Uterus (tissue), 2 donors: Measurements from ENCODE around the gene MAIP1.

Source experiments
- POLR2A ChIP-seq, 2 donors: fragments of 450-650 bp; IDR thresholded peaks; one replicate each; pipeline ENCODE4 v1.6.1; 2016; ENCODE audit warnings: antibody characterized with exemption in 2 of 2, mild to moderate bottlenecking in 1 of 2, moderate library complexity in 1 of 2
- TF ChIP-seq, protein P1 (sequence below), 4 experiments: fragments of 200-600 bp in 2 of 4; fragments of 450-650 bp in 2 of 4; sonication (generic) in 2 of 4; IDR thresholded peaks; one replicate each; pipeline ENCODE4 v1.5.1; 2016 to 2019; ENCODE audit warnings: antibody characterized with exemption in 4 of 4, mild to moderate bottlenecking in 2 of 4, moderate library complexity in 1 of 4

DNA sequence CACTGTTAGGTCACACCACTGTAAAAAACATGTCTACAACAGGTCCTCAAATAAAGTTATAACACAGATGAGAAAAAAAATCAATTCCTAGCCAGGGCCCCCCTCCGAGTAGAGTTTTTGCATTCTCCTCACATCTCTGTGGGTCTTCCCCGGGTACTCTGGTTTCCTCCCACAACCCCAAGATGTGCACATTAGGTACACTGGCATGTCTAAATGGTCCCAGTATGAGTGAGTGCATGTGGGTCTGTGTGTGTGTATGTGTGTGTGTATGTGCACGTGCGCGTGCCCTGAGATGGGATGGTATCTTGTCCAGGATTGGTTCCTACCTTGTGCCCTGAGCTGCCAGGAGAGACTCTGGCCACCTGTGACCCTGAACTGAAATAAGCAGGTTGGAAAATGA, 5.0 kb upstream of the MAIP1 start:
- TF ChIP-seq, protein P1, sequence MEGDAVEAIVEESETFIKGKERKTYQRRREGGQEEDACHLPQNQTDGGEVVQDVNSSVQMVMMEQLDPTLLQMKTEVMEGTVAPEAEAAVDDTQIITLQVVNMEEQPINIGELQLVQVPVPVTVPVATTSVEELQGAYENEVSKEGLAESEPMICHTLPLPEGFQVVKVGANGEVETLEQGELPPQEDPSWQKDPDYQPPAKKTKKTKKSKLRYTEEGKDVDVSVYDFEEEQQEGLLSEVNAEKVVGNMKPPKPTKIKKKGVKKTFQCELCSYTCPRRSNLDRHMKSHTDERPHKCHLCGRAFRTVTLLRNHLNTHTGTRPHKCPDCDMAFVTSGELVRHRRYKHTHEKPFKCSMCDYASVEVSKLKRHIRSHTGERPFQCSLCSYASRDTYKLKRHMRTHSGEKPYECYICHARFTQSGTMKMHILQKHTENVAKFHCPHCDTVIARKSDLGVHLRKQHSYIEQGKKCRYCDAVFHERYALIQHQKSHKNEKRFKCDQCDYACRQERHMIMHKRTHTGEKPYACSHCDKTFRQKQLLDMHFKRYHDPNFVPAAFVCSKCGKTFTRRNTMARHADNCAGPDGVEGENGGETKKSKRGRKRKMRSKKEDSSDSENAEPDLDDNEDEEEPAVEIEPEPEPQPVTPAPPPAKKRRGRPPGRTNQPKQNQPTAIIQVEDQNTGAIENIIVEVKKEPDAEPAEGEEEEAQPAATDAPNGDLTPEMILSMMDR (IDR thresholded peaks at IDR 0.05) = no peak
- TF ChIP-seq POLR2A (IDR thresholded peaks at IDR 0.05) = no peak
